Astrocyte of the cerebellum (primary cell): ENCODE results near the gene DNAH11.

Experiments
- DNase-seq: peaks from one replicate; pipeline ENCODE4 v3.0.0-alpha.2; 2011; ENCODE audit warnings: low read depth
- H3K4me3 ChIP-seq: 2 replicates; pipeline ENCODE4 v1.5.1; 2011; ENCODE audit warnings: mild to moderate bottlenecking, low read depth, low read length, moderate library complexity
- in situ Hi-C: cut with HindIII; loops from 2 replicates; pipeline ENCODE4 v1.10.0; 2017; ENCODE audit warnings: low sequenced_read_pairs
- TF ChIP-seq, protein P1 (sequence below): IDR thresholded peaks from 2 replicates; pipeline ENCODE4 v1.5.1; 2012; ENCODE audit warnings: low read length, low read depth, moderate library complexity, mild to moderate bottlenecking; ENCODE audit errors: missing control alignments

Gene DNAH11

DNA sequence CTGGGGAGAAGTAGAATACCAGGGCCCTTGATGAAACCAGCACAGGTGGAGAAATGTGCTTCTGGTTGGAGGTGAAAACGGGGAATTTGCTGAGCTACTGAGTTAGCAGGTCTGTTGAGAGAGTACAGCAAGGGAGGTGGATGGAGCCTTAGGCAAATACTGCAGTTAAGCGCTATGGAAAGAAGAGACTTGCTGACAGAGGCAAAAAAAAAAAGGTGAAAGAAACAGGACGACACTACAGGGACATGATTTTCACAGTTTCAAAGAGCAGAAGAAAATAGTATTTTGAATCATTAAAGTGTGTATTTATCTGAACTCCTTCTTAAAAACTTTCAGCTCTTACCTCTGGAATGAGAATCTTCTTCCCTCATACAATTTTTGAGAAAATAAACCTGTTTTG, 159.5 kb downstream of the DNAH11 start:
- DNase-seq = no peak
- in situ Hi-C loops = no loop called here
- TF ChIP-seq, protein P1, sequence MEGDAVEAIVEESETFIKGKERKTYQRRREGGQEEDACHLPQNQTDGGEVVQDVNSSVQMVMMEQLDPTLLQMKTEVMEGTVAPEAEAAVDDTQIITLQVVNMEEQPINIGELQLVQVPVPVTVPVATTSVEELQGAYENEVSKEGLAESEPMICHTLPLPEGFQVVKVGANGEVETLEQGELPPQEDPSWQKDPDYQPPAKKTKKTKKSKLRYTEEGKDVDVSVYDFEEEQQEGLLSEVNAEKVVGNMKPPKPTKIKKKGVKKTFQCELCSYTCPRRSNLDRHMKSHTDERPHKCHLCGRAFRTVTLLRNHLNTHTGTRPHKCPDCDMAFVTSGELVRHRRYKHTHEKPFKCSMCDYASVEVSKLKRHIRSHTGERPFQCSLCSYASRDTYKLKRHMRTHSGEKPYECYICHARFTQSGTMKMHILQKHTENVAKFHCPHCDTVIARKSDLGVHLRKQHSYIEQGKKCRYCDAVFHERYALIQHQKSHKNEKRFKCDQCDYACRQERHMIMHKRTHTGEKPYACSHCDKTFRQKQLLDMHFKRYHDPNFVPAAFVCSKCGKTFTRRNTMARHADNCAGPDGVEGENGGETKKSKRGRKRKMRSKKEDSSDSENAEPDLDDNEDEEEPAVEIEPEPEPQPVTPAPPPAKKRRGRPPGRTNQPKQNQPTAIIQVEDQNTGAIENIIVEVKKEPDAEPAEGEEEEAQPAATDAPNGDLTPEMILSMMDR = no peak
- no peak overlapping the region for H3K4me3 ChIP-seq

DNA sequence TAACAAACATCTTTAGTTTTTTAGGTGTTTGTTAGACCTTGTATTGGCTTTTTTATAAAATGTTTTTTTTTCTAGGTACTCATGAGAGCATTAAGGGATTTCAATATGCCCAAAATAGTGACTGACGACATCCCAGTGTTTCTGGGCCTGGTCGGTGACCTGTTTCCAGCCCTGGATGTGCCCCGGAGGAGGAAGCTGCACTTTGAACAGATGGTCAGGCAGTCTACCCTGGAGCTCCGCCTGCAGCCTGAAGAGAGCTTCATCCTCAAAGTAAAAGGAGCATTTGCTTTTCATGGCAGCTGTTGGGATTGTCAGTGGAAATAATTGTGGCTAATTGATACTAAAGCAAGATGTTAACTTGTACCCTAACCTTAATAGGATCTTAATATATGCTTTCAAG, 161.5 kb downstream of the DNAH11 start:
- in situ Hi-C loops = no loop called here
- TF ChIP-seq, protein P1 = no peak
- no peak overlapping the region for H3K4me3 ChIP-seq
- no peak for DNase-seq

DNA sequence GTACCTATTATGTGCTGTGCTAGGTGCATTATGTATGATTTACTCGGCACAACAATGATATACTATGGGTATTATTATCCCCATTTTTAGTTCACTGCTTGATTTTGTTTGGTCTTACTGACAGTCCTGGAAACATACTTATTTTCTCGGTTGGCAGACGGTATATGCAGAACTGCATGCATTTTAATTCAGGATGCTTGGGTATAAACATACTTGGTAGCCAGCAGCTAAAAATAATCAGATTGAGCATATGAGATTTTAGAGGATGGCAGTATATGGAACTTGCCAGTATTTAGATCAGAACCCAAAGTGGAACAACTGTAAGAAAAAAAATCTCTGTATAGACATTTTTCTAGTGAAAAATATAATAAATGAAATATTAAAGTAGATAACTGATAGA, 163.3 kb downstream of the DNAH11 start:
- H3K4me3 ChIP-seq = no peak overlapping the region
- DNase-seq = no peak
- TF ChIP-seq, protein P1 = no peak
- in situ Hi-C loops = loop anchor here (5.0 kb wide), 1 partner anchor 49 kb away; no protein-coding TSS in a partner anchor

DNA sequence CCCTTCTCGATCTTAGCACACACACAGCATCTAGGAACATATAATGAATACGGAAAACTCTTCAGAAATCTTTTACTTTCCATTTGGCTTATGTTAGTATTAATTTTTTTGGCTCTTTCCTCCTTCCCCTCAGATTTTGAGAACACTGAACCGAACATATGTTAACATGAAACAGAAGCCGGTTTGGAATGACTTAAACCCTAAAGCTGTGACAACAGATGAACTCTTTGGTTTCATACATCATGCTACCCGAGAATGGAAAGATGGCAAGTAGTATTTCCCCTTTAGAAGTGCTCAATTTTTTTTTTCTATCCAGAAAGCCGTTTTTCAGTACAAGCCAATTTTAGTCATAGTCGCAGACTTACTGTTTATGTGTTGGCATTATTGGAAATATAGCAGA, 164.7 kb downstream of the DNAH11 start:
- TF ChIP-seq, protein P1 = no peak
- DNase-seq = no peak
- no peak overlapping the region for H3K4me3 ChIP-seq
- in situ Hi-C loops = loop anchor here (5.0 kb wide), 1 partner anchor 50 kb away; no protein-coding TSS in a partner anchor

DNA sequence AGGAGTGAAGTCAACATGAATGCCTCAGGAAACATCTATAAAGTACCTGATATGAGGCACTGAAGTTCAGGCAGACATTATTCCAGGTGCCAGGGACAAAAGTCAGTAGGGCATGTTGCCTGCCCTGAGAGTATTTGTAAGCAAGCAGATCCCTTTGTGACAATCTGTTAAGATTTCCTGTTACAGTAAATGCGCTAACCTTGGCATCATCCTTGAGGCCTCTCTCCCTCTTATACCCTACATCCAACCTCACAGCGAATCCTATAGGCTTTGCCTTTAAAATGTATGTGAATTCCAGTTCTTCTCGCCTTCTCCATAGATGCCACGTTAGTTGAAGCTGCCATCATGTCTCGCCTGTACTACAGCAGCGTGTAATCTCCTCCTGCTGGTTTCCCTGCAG, 165.3 kb downstream of the DNAH11 start:
- in situ Hi-C loops = loop anchor here (5.0 kb wide), 1 partner anchor 51 kb away; no protein-coding TSS in a partner anchor
- DNase-seq = no peak
- no peak overlapping the region for H3K4me3 ChIP-seq
- TF ChIP-seq, protein P1 = no peak

DNA sequence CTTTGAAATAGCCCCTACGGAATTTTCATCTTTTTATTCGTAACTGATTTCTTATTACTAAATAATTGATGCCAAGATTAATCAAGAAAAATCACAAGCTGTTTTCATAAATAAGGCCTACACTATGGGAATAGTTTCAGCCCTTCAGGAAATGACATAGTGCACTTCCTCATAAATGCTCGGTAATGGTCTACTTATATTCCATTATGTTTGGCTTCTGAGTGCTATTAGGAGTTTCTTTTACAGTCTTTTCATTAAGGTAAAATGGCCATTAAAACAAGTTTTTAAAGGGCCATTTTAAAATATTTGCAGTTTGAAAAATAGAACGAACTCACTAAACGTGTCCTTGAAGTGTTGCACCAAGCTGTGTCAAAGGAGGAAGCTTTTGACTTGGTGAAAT, 174.5 kb downstream of the DNAH11 start:
- no peak for DNase-seq
- no peak overlapping the region for H3K4me3 ChIP-seq
- TF ChIP-seq, protein P1 = no peak
- in situ Hi-C loops = no loop called here

DNA sequence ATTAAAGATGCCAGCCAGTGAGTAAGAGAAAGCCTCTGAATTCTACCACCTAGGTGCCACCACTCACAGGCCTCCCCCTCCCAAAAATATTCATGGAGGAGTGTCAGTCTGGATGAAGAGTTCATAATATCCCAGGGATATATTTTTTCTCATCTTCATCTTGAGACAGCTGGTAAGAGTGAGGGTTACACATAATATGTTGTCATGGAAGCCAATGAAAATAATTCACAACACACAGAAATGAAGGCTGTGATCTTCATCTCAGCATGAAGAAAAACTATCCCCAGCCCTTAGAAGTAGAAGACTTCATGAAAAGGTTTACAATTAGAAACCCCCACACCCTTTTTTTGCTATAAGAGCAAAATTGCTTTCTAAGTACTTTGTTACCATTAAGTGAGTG, 175.6 kb downstream of the DNAH11 start:
- H3K4me3 ChIP-seq = no peak overlapping the region
- no peak for DNase-seq
- TF ChIP-seq, protein P1 = no peak
- in situ Hi-C loops = no loop called here
